ENCODE data around the gene STXBP3. TPM values are rescaled to one million over a fixed set of nuclear protein-coding genes. Genes with fewer than 3 reads are reported as not detected.
A peak's percentile ranks its signal among the peaks of the same experiment; 100 is the strongest.

STXBP3 gene
- total and polyA plus RNA-seq, 2 of the 4 experiments (the other 2 are of a cell fraction), result 19.1 to 19.7 TPM

- Histone ChIP-seq H2AK9ac (replicated peaks; ENCODE audit: low read depth, low read length, poor library complexity) (no peak overlapping the region), H2BK20ac (ENCODE audit: low read depth, low read length) (0 out of 2 replicates have a peak overlapping the region, but pooled peaks have one; percentile 33), H3K4me1 (ENCODE audit: control insufficient read depth, insufficient read depth, low read length) (peaks cover 7% of the 10 kb centered on the region), H2BK120ac (ENCODE audit: low read depth, low read length) (no peak overlapping the region; the same call in 1 of the 2 replicates), H3K14ac (replicated peaks; ENCODE audit: low read depth, low read length) (no peak overlapping the region), H2AK5ac (ENCODE audit: low read depth, low read length) (no peak overlapping the region), H3K4me3 (ENCODE audit: insufficient read depth, low read depth, low read length) (no peak overlapping the region), H3K27me3 (ENCODE audit: control insufficient read depth, insufficient read depth, low read length) (no peaks in the 10 kb centered on the region), H3K9me1 (ENCODE audit: insufficient read depth, low read length) (peaks cover 4% of the 10 kb centered on the region), H3K27ac (ENCODE audit: insufficient read depth, low read length) (no peak overlapping the region), H2BK5ac (ENCODE audit: low read depth, low read length, poor library complexity, severe bottlenecking) (peak overlapping the region; percentile 2), H4K5ac (ENCODE audit: low read depth, low read length) (no peak overlapping the region), H4K20me1 (ENCODE audit: insufficient read depth, low read length) (no peaks in the 10 kb centered on the region; the same call in 1 of the 2 replicates), H3K23ac (ENCODE audit: low read depth, low read length) (no peak overlapping the region), H3K56ac (ENCODE audit: extremely low read depth, insufficient read depth, low read length) (no peak overlapping the region), H3K18ac (ENCODE audit: low read depth, low read length) (no peak overlapping the region), H2AFZ (replicated peaks; ENCODE audit: low read length, poor library complexity) (no peak overlapping the region), H3K4me2 (ENCODE audit: low read depth, low read length) (peak overlapping the region; percentile 71), H3K9me3 (ENCODE audit: control insufficient read depth, insufficient read depth, low read length) (no peaks in the 10 kb centered on the region), H4K91ac (ENCODE audit: insufficient read depth, low read depth, low read length) (no peak overlapping the region), H3K79me1 (ENCODE audit: low read depth in 1 of 2, low read length in 2 of 2) (peaks cover 0 to 6% of the 10 kb centered on the region in 2 experiments; a peak in 2 of 4 replicates), H3K36me3 (ENCODE audit: control insufficient read depth, insufficient read depth, low read length) (peaks cover 10% of the 10 kb centered on the region), H4K8ac (ENCODE audit: low read depth in 2 of 2, low read length in 2 of 2) (no peak overlapping the region), H3K9ac (ENCODE audit: low read depth, low read length) (no peak overlapping the region), H2BK15ac (ENCODE audit: low read depth, low read length) (no peak overlapping the region), H3K4ac (ENCODE audit: low read depth, low read length) (no peak overlapping the region)
- WGBS, 2 experiments (ENCODE audit: extremely low coverage in 2 of 2, insufficient read length in 1 of 2), result no CpG with 5 or more reads among the region's 2 CpGs
- dilution Hi-C loops (cut with HindIII; ENCODE audit: low sequenced_read_pairs, unreplicated experiment), result no loop called here
- intact Hi-C loops (cut with micrococcal nuclease), result no loop called here
- DNase-seq (peak; percentile 81), ATAC-seq (ENCODE audit: low read depth) (peak; percentile 87)
- in situ Hi-C loops (cut with MboI; ENCODE audit: low sequenced_read_pairs), result no loop called here
- CTCF ChIA-PET, result interaction anchor here (0.5 to 1.7 kb wide), 5 partner anchors 13 to 87 kb away, joined by 3 to 4 read pairs (median 3); no protein-coding TSS in a partner anchor
- no TSS peak for BruUV-seq (replicated peaks)
- no peak for TF ChIP-seq CTCF (conservative IDR thresholded peaks at IDR 0.05; ENCODE audit: low read depth, low read length)
- TF ChIP-seq MAFK (IDR thresholded peaks at IDR 0.05; ENCODE audit: low read depth, low read length), result no peak
- TF ChIP-seq MXI1 (IDR thresholded peaks at IDR 0.05; ENCODE audit: borderline replicate concordance, low read depth, low read length), result no peak
- 0 out of 2 replicates have a peak, but pooled peaks have one; percentile 6 for TF ChIP-seq RAD21 (IDR thresholded peaks at IDR 0.05; ENCODE audit: low read length)
- no peak for TF ChIP-seq SMC3 (IDR thresholded peaks at IDR 0.05; ENCODE audit: low read depth, low read length)
- no peak for TF ChIP-seq BHLHE40 (IDR thresholded peaks at IDR 0.05; ENCODE audit: low read depth, low read length)
- TF ChIP-seq RFX5 (IDR thresholded peaks at IDR 0.05; ENCODE audit: low read depth, low read length), result no peak
- no peak for TF ChIP-seq NFE2L2 (IDR thresholded peaks at IDR 0.05; ENCODE audit: low read depth, low read length)
- no peak for TF ChIP-seq POLR2A (IDR thresholded peaks at IDR 0.05; ENCODE audit: low read depth, low read length)
- no peak for TF ChIP-seq USF2 (IDR thresholded peaks at IDR 0.05; ENCODE audit: low read depth, low read length)
- TF ChIP-seq MAZ (IDR thresholded peaks at IDR 0.05; ENCODE audit: borderline replicate concordance, low read depth, low read length), result peak; percentile 35; the same call in 1 of the 2 replicates
- POLR2A ChIA-PET (ENCODE audit: unreplicated experiment), result interaction anchor here (0.6 to 0.9 kb wide), 2 partner anchors 16 to 113 kb away, joined by 3 to 8 read pairs; no protein-coding TSS in a partner anchor
These were observed 42.0 kb upstream of the STXBP3 start for GRCh38 chr1:108704496-108704895.

Measured in IMR-90 (cell line).